Measurements from ENCODE around the gene TMEM131L. TPM values are rescaled to one million over a fixed set of nuclear protein-coding genes. Genes with fewer than 3 reads are reported as not detected.
A peak's percentile ranks its signal among the peaks of the same experiment; 100 is the strongest.

The TMEM131L gene
- total and polyA plus RNA-seq, 4 donors, result 4.9 to 41.3 (median 12.9) TPM

DNA sequence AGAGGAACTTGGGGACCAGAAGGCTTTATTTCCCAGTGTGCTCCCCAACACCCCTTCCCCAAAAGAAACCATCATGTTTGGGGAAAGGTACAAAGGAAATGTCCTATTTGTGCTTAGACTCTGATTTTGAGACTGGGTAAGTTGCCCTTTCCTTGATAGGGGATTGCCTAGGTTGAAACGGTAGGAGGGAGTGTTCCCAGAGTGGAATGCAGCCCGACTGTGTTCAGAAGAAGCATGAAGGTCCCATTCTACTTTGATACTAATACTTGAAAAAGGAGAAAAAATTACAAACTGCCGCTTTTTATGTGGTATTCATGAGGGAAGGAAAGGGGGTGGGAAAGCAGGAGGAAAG lies 32.4 kb upstream of the TMEM131L start:
- no peak for DNase-seq (ENCODE audit: low spot score)
- peak overlapping the region; percentile 79 to 85 for H3K27ac ChIP-seq (ENCODE audit: low read depth in 1 of 2, low read length in 2 of 2)
- WGBS, result 70% methylated on average over 3 of the region's 3 CpGs
- no peak for TF ChIP-seq TAF1 (conservative IDR thresholded peaks at IDR 0.05)
- TF ChIP-seq EGR1 (IDR thresholded peaks at IDR 0.05; ENCODE audit: low read depth in 2 of 2), result no peak
- no peak for TF ChIP-seq HNF4A (conservative IDR thresholded peaks at IDR 0.05)
- TF ChIP-seq SP1 (IDR thresholded peaks at IDR 0.05), result no peak
- TF ChIP-seq, protein P1, sequence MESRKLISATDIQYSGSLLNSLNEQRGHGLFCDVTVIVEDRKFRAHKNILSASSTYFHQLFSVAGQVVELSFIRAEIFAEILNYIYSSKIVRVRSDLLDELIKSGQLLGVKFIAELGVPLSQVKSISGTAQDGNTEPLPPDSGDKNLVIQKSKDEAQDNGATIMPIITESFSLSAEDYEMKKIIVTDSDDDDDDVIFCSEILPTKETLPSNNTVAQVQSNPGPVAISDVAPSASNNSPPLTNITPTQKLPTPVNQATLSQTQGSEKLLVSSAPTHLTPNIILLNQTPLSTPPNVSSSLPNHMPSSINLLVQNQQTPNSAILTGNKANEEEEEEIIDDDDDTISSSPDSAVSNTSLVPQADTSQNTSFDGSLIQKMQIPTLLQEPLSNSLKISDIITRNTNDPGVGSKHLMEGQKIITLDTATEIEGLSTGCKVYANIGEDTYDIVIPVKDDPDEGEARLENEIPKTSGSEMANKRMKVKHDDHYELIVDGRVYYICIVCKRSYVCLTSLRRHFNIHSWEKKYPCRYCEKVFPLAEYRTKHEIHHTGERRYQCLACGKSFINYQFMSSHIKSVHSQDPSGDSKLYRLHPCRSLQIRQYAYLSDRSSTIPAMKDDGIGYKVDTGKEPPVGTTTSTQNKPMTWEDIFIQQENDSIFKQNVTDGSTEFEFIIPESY (IDR thresholded peaks at IDR 0.05), result no peak
- TF ChIP-seq RAD21 (IDR thresholded peaks at IDR 0.05), result no peak
- no peaks in the 10 kb centered on the region for H3K36me3 ChIP-seq (ENCODE audit: control insufficient read depth in 4 of 4, insufficient read depth in 3 of 4, low read depth in 1 of 4, low read length in 3 of 4)
- peaks cover 0 to 7% (median 1%) of the 10 kb centered on the region in 4 donors for H3K4me1 ChIP-seq (ENCODE audit: control insufficient read depth in 4 of 4, insufficient read depth in 4 of 4, low read length in 3 of 4)
- no peaks in the 10 kb centered on the region for H3K27me3 ChIP-seq (ENCODE audit: control insufficient read depth in 4 of 4, insufficient read depth in 4 of 4, low read length in 3 of 4)
- no peak overlapping the region for H3K4me3 ChIP-seq (ENCODE audit: low read depth in 1 of 3, low read length in 3 of 3)
- no peaks in the 10 kb centered on the region for H3K9me3 ChIP-seq (ENCODE audit: control insufficient read depth in 4 of 4, low read length in 3 of 4)
- H3K9ac ChIP-seq (ENCODE audit: low read depth in 1 of 2, low read length in 2 of 2), result no peak overlapping the region

DNA sequence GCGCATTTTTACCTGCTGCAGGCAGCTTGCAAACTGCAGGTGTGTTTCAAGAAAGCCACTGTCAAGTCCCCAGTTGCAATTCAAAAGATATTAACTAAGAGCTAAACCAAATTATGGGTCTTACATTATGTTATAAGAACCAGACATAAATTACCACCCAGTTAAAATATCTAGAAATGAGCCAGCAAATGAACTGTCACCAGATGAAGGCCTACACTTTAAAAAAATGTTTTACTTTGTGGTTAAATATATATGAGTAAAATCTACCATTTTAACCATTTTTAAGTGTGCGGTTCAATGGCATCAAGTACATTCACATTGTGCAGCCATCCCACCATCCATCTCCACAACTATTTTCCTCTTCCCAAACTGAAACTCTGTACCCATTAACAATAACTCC lies 32.0 kb upstream of the TMEM131L start:
- no peak for DNase-seq (ENCODE audit: low spot score)
- H3K36me3 ChIP-seq (ENCODE audit: control insufficient read depth in 4 of 4, insufficient read depth in 3 of 4, low read depth in 1 of 4, low read length in 3 of 4), result no peaks in the 10 kb centered on the region
- no peak overlapping the region for H3K9ac ChIP-seq (ENCODE audit: low read depth in 1 of 2, low read length in 2 of 2)
- TF ChIP-seq, protein P2, sequence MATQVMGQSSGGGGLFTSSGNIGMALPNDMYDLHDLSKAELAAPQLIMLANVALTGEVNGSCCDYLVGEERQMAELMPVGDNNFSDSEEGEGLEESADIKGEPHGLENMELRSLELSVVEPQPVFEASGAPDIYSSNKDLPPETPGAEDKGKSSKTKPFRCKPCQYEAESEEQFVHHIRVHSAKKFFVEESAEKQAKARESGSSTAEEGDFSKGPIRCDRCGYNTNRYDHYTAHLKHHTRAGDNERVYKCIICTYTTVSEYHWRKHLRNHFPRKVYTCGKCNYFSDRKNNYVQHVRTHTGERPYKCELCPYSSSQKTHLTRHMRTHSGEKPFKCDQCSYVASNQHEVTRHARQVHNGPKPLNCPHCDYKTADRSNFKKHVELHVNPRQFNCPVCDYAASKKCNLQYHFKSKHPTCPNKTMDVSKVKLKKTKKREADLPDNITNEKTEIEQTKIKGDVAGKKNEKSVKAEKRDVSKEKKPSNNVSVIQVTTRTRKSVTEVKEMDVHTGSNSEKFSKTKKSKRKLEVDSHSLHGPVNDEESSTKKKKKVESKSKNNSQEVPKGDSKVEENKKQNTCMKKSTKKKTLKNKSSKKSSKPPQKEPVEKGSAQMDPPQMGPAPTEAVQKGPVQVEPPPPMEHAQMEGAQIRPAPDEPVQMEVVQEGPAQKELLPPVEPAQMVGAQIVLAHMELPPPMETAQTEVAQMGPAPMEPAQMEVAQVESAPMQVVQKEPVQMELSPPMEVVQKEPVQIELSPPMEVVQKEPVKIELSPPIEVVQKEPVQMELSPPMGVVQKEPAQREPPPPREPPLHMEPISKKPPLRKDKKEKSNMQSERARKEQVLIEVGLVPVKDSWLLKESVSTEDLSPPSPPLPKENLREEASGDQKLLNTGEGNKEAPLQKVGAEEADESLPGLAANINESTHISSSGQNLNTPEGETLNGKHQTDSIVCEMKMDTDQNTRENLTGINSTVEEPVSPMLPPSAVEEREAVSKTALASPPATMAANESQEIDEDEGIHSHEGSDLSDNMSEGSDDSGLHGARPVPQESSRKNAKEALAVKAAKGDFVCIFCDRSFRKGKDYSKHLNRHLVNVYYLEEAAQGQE (IDR thresholded peaks at IDR 0.05), result no peak
- TF ChIP-seq YY1 (IDR thresholded peaks at IDR 0.05) (no peak), TAF1 (conservative IDR thresholded peaks at IDR 0.05) (no peak), EGR1 (IDR thresholded peaks at IDR 0.05; ENCODE audit: low read depth in 2 of 2) (no peak), HNF4A (conservative IDR thresholded peaks at IDR 0.05) (no peak), RXRA (IDR thresholded peaks at IDR 0.05) (no peak), GABPA (IDR thresholded peaks at IDR 0.05 in 1 of 2, conservative IDR thresholded peaks at IDR 0.05 in 1 of 2) (no peak), SP1 (IDR thresholded peaks at IDR 0.05) (no peak), RAD21 (IDR thresholded peaks at IDR 0.05) (no peak), FOXA1 (IDR thresholded peaks at IDR 0.05) (no peak), NR2F2 (IDR thresholded peaks at IDR 0.05) (no peak), HNF4G (IDR thresholded peaks at IDR 0.05) (no peak), FOXA2 (IDR thresholded peaks at IDR 0.05) (no peak), JUND (IDR thresholded peaks at IDR 0.05) (no peak)
- TF ChIP-seq, protein P3, sequence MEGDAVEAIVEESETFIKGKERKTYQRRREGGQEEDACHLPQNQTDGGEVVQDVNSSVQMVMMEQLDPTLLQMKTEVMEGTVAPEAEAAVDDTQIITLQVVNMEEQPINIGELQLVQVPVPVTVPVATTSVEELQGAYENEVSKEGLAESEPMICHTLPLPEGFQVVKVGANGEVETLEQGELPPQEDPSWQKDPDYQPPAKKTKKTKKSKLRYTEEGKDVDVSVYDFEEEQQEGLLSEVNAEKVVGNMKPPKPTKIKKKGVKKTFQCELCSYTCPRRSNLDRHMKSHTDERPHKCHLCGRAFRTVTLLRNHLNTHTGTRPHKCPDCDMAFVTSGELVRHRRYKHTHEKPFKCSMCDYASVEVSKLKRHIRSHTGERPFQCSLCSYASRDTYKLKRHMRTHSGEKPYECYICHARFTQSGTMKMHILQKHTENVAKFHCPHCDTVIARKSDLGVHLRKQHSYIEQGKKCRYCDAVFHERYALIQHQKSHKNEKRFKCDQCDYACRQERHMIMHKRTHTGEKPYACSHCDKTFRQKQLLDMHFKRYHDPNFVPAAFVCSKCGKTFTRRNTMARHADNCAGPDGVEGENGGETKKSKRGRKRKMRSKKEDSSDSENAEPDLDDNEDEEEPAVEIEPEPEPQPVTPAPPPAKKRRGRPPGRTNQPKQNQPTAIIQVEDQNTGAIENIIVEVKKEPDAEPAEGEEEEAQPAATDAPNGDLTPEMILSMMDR (IDR thresholded peaks at IDR 0.05; ENCODE audit: low read depth, low read length, missing input control), result no peak
- TF ChIP-seq, protein P4, sequence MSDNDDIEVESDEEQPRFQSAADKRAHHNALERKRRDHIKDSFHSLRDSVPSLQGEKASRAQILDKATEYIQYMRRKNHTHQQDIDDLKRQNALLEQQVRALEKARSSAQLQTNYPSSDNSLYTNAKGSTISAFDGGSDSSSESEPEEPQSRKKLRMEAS (IDR thresholded peaks at IDR 0.05), result no peak
- TF ChIP-seq, protein P5, sequence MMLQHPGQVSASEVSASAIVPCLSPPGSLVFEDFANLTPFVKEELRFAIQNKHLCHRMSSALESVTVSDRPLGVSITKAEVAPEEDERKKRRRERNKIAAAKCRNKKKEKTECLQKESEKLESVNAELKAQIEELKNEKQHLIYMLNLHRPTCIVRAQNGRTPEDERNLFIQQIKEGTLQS (IDR thresholded peaks at IDR 0.05), result no peak
- TF ChIP-seq, protein P1 (IDR thresholded peaks at IDR 0.05), result no peak
- no peak overlapping the region for H3K27ac ChIP-seq (ENCODE audit: low read depth in 1 of 2, low read length in 2 of 2)
- no peaks in the 10 kb centered on the region for H3K27me3 ChIP-seq (ENCODE audit: control insufficient read depth in 4 of 4, insufficient read depth in 4 of 4, low read length in 3 of 4)
- no peak overlapping the region for H3K4me3 ChIP-seq (ENCODE audit: low read depth in 1 of 3, low read length in 3 of 3)
- 51% methylated on average over 2 of the region's 2 CpGs for WGBS
- H3K9me3 ChIP-seq (ENCODE audit: control insufficient read depth in 4 of 4, low read length in 3 of 4), result no peaks in the 10 kb centered on the region
- peaks cover 0 to 7% (median 1%) of the 10 kb centered on the region in 4 donors for H3K4me1 ChIP-seq (ENCODE audit: control insufficient read depth in 4 of 4, insufficient read depth in 4 of 4, low read length in 3 of 4)
